NB4 (cell line): Measurements from ENCODE around the gene STK11IP.
A peak's percentile ranks its signal among the peaks of the same experiment; 100 is the strongest.

Experiments used
- DNase-seq: peaks from one replicate; pipeline ENCODE4 v3.0.0; 2010; ENCODE audit warnings: low read depth
- H3K4me3 ChIP-seq: one replicate; pipeline ENCODE4 v1.5.1; 2011; ENCODE audit warnings: mild to moderate bottlenecking, low read depth, low read length, moderate library complexity
- MYC ChIP-seq: IDR thresholded peaks from 2 replicates; pipeline ENCODE4 v1.6.1; 2011; ENCODE audit warnings: low read depth, low read length
- POLR2A ChIP-seq: IDR thresholded peaks from 2 replicates; pipeline ENCODE4 v1.6.1; 2011; ENCODE audit warnings: mild to moderate bottlenecking; ENCODE audit not compliant: insufficient read length; ENCODE audit errors: extremely low read depth
- TF ChIP-seq, protein P1 (sequence below): IDR thresholded peaks from 2 replicates; pipeline ENCODE4 v1.6.1; 2011; ENCODE audit warnings: low read depth, low read length
- TF ChIP-seq, protein P2 (sequence below): IDR thresholded peaks from one replicate; pipeline ENCODE4 v1.5.1; 2012; ENCODE audit warnings: low read depth, low read length

STK11IP gene

DNA sequence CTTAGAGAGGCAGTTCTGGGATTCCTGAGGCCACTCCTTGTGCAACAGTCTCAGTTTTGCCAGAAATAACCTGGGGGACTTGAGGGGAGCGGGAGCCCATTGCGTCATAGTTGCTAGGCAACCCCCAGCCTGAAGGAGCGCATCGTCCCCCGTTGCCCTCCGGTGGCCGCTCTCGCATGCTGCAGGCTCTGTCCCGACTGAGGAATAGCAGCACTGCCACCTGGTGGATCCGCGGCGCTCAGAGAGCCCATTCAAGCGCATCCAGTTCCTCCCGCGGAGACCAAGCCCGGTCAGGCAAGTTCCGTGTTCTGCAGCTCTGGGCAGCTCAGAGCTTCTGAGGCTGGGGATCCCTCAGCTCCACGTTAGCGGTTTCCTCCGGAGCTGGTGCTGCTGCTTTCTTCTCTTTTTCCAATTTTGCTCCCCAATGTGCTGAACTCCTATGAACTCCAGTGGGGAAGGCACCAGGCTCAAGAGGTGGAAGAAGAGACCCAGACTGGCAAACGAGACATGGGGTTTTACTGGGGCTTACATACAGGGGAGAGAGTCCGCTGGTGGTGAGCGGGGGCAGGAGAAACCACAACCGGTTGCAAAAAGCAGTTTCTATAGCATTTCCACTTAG lies 44.9 kb downstream of the STK11IP start:
- DNase-seq: peak; percentile 98
- TF ChIP-seq, protein P1, sequence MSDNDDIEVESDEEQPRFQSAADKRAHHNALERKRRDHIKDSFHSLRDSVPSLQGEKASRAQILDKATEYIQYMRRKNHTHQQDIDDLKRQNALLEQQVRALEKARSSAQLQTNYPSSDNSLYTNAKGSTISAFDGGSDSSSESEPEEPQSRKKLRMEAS: peak; percentile 79
- TF ChIP-seq MYC (peak; percentile 80), POLR2A (peak; percentile 24)
- TF ChIP-seq, protein P2, sequence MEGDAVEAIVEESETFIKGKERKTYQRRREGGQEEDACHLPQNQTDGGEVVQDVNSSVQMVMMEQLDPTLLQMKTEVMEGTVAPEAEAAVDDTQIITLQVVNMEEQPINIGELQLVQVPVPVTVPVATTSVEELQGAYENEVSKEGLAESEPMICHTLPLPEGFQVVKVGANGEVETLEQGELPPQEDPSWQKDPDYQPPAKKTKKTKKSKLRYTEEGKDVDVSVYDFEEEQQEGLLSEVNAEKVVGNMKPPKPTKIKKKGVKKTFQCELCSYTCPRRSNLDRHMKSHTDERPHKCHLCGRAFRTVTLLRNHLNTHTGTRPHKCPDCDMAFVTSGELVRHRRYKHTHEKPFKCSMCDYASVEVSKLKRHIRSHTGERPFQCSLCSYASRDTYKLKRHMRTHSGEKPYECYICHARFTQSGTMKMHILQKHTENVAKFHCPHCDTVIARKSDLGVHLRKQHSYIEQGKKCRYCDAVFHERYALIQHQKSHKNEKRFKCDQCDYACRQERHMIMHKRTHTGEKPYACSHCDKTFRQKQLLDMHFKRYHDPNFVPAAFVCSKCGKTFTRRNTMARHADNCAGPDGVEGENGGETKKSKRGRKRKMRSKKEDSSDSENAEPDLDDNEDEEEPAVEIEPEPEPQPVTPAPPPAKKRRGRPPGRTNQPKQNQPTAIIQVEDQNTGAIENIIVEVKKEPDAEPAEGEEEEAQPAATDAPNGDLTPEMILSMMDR: peak; percentile 99
- no peak overlapping the region for H3K4me3 ChIP-seq

DNA sequence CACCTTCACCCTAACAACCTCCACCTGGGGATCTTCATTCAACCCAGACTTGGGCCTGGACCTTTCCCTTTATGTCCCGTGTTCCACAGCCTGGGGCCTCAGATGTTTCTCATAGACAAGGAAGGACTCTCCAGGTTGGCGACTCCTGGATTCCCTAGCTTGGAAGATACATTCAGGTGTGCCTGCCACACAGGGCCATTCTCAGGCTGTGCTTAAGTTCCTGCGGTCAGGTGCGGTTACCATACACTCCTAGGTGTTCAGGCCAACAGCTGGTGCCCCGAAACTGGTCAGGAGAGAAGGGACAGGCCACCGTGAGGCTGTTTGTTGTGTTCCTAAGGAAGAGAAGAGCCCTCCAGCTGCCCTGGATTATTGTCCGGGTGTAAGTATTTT lies 45.4 kb downstream of the STK11IP start:
- TF ChIP-seq, protein P1: no peak
- TF ChIP-seq, protein P2: no peak
- no peak for DNase-seq
- no peak overlapping the region for H3K4me3 ChIP-seq

DNA sequence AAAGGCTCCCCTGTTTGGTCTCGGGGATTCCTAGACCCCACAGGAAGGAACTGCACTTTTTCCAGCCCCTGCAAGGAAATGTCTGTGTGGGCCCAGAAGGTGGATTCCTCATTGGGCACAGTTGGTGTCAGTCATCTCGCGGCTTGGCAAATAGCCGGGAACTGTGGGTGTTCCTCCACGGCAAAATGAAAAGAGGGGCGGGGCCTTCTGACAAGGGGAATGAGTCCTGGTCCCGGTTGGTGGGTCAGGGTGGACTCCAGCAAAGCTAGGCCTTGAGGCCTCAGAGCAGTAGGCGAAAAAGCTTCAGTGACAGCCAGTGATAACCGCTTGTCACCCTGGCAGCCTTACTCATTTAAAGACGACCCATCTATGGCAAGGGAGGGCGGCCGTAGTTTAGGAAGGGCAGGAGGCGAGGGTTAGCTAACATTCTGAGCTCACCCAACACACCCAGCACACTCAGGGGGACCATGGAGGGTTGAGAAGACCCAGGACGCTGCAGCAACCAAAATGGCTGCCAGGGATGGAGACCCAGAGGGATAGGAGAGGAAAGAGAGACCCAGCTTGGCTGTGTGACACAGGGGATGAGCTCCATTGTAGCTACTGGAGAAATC lies 46.2 kb downstream of the STK11IP start:
- no peak overlapping the region for H3K4me3 ChIP-seq
- no peak for DNase-seq
- no peak for TF ChIP-seq MYC
- TF ChIP-seq, protein P1: no peak
- TF ChIP-seq, protein P2: no peak
- no peak for TF ChIP-seq POLR2A

DNA sequence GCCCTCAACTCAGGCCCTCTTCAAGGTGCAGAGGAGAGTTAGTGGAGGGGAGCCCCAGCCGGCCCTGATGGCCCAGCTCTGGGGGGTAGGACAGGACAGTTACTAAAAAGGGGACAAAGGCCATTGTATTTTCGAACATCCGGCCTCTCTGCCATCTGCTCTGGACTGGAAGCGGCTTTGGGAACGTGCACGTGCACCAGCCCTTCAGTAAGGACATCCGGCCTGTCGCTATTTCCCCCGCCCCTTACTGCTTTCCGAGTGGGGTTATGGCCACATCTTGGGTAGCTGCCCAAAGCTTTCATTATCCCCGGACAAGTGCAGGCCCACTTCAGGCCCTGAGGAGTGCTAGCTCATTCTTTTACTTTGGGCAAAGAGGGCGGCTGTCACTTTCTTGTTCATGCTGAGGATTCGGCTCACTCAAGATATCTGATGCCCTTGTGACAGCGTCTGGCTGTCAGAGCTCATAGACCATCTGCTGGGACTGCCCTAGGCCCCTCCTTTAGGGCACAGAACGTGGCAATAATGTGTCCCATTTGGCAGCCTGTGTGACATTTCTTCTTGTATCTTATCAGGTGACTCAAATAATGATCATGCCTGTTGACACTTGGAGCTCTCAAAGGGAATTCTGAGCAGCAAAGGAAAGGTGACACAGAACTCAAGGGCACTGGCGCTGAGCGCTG lies 47.3 kb downstream of the STK11IP start:
- no peak for DNase-seq
- TF ChIP-seq, protein P2: no peak
- TF ChIP-seq MYC (no peak), POLR2A (no peak)
- TF ChIP-seq, protein P1: no peak
- no peak overlapping the region for H3K4me3 ChIP-seq

DNA sequence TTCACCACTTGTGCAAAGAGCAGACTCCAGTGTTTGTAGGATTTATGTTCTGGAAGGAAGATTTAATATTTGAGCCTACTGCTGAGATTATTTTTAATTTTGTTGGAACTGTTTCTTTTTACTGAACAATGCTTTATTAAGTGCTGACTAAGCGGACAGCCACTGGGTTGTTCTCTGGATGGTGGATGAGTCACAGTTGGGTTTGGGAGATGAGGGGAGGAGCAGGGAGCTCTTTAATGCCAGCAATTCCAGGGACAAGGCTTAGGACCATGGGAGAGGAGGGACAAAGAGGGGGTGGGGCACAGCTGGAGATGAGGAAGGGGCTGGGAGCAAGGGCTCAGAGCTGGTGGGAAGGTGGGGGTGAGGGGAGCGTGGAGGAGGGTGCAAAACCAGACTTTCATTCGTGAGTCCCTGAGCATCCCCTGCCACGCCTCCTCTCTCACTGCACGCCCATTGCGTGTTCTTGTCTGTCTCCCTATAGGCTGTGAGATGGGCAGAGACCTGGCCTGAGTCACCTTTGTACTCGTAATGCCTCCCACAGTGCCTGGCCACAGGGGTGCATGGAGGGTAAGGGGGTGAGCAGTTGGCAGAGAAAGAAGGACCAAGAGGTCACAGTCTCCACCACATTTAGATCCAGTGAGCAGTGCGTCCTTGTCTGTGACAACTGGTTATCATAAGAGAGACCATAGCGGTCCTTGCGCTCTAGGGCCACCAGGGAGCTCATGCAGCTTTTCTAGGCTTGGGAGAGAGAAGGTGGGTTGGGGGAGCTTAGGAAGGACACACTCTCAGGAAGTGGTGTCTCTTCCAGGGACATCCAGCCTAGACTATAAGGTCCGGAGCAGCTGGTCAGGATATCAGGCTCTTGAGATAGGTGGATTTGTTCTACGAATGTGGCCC lies 48.2 kb downstream of the STK11IP start:
- TF ChIP-seq POLR2A (no peak), MYC (no peak)
- TF ChIP-seq, protein P1: no peak
- TF ChIP-seq, protein P2: no peak
- no peak overlapping the region for H3K4me3 ChIP-seq
- no peak for DNase-seq
